Measurements from ENCODE around the gene IL17RC.

- no peak for TF ChIP-seq EZH2 (IDR thresholded peaks at IDR 0.05; ENCODE audit: borderline replicate concordance, low read length)
- peak; percentile 28; the same call in 1 of the 2 replicates for TF ChIP-seq CTCF (IDR thresholded peaks at IDR 0.05; ENCODE audit: low read length)
Observed at GRCh38 chr3:9934235-9934621, 17.3 kb downstream of the IL17RC start.
